Calu3 (cell line): ENCODE results near the gene NME3. TPM values are rescaled to one million over a fixed set of nuclear protein-coding genes. Genes with fewer than 3 reads are reported as not detected.

Experiments used
- BruUV-seq: library from RNA; stranded (reverse); fragments of 400-500 nt; replicated peaks from 2 replicates; lab custom pipeline; 2021; lab: Mats Ljungman, UMichigan
- CTCF ChIA-PET: fragments of 300-600 bp; sonication (Branson Sonifier 250); formaldehyde crosslinking; loops from one replicate; lab custom pipeline; 2022; ENCODE audit warnings: antibody characterized with exemption; lab: Charles Lee
- DNase-seq: peaks from one replicate; pipeline ENCODE4 v3.0.0; 2022
- H3K27ac Mint-ChIP-seq: one replicate; pipeline ENCODE4 v1.8.0; 2022; ENCODE audit warnings: mixed read lengths; ENCODE audit not compliant: unreplicated experiment
- H3K27me3 Mint-ChIP-seq: one replicate; pipeline ENCODE4 v1.8.0; 2022; ENCODE audit warnings: mixed read lengths; ENCODE audit not compliant: unreplicated experiment
- H3K36me3 Mint-ChIP-seq: one replicate; pipeline ENCODE4 v1.8.0; 2022; ENCODE audit warnings: mild to moderate bottlenecking, moderate library complexity, mixed read lengths; ENCODE audit not compliant: insufficient read depth, unreplicated experiment
- H3K4me1 Mint-ChIP-seq: one replicate; pipeline ENCODE4 v1.8.0; 2022; ENCODE audit warnings: mild to moderate bottlenecking, low read depth, mixed read lengths; ENCODE audit not compliant: unreplicated experiment
- H3K4me3 Mint-ChIP-seq: one replicate; pipeline ENCODE4 v1.8.0; 2022; ENCODE audit warnings: mild to moderate bottlenecking, low read depth, moderate library complexity, mixed read lengths; ENCODE audit not compliant: unreplicated experiment
- H3K9me3 Mint-ChIP-seq: one replicate; pipeline ENCODE4 v1.8.0; 2022; ENCODE audit warnings: low read depth, mixed read lengths; ENCODE audit not compliant: unreplicated experiment
- CTCF ChIP-seq: fragments of 200-600 bp; IDR thresholded peaks from one replicate; pipeline ENCODE4 v1.8.0; 2022; ENCODE audit warnings: antibody characterized with exemption; ENCODE audit not compliant: unreplicated experiment
- intact Hi-C: fragments of 100-400 bp; cut with micrococcal nuclease; formaldehyde crosslinking; loops from one replicate; pipeline ENCODE4 v1.10.0; 2022; ENCODE audit not compliant: unreplicated experiment
- total RNA-seq: library from RNA; stranded (reverse); gene quantifications from 2 replicates; pipeline ENCODE4 v1.2.3, GENCODE V29; 2022

NME3 gene
- total RNA-seq, 1 experiment from 2014 or later, result 64.3 TPM

- Mint-ChIP-seq H3K4me3 (no peak overlapping the region), H3K36me3 (peaks cover 67% of the 10 kb centered on the region), H3K27ac (no peak overlapping the region), H3K9me3 (no peaks in the 10 kb centered on the region), H3K4me1 (no peaks in the 10 kb centered on the region), H3K27me3 (no peaks in the 10 kb centered on the region)
- no peak for DNase-seq
- intact Hi-C loops, result no loop called here
- TF ChIP-seq CTCF, result no peak
- BruUV-seq, result no TSS peak
- CTCF ChIA-PET, result no interaction called here
Observed at GRCh38 chr16:1757714-1758461, 13.5 kb downstream of the NME3 start.

DNA sequence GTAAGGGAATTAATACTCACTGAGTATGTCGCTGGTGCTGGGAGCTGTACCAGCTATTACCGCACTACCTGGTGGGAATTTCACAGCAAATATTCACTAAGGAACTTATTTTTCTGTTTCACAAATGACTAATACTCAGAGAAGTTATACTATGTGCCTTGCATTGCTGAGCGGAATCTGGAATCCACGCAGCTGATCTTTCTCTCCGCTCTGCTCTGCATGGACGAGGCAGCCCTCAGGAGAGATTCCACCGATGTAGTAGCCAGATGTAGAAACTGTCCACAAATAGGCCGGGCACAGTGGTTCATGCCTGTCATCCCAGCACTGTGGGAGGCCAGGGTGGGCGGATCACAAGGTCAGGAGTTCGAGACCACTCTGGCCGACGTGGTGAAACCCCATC lies 17.1 kb downstream of the NME3 start:
- intact Hi-C loops, result no loop called here
- no peak for DNase-seq
- no TSS peak for BruUV-seq
- Mint-ChIP-seq H3K36me3 (peaks cover 49% of the 10 kb centered on the region), H3K27ac (no peak overlapping the region), H3K27me3 (no peaks in the 10 kb centered on the region), H3K4me1 (no peaks in the 10 kb centered on the region), H3K9me3 (no peaks in the 10 kb centered on the region), H3K4me3 (no peak overlapping the region)
- TF ChIP-seq CTCF, result no peak
- CTCF ChIA-PET, result interaction anchor here (0.9 kb wide), 1 partner anchor 31 kb away, joined by 5 read pairs; no protein-coding TSS in a partner anchor

DNA sequence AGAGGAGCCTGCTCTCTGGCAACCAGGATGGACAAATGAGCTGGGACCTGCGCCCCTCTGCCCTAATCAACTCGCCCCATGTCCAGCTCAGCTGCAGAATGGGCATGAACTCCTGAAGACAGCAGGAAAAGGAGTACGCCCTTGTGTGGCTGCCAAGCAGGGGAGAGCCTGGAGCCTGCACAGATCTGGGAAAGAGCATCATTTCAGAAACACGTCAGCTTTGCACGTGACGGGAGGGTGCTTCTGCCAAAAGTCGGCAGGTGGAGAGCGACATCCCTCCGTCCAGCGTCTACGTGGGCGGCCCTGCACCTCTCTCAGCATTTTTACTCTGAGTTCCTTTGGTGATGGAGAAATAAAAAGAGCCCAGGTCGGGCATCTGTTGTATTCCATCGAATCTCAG lies 18.5 kb downstream of the NME3 start:
- Mint-ChIP-seq H3K4me3 (no peak overlapping the region), H3K36me3 (peaks cover 47% of the 10 kb centered on the region), H3K27me3 (no peaks in the 10 kb centered on the region), H3K9me3 (no peaks in the 10 kb centered on the region), H3K4me1 (no peaks in the 10 kb centered on the region), H3K27ac (no peak overlapping the region)
- no peak for TF ChIP-seq CTCF
- intact Hi-C loops, result no loop called here
- CTCF ChIA-PET, result no interaction called here
- no peak for DNase-seq
- no TSS peak for BruUV-seq

DNA sequence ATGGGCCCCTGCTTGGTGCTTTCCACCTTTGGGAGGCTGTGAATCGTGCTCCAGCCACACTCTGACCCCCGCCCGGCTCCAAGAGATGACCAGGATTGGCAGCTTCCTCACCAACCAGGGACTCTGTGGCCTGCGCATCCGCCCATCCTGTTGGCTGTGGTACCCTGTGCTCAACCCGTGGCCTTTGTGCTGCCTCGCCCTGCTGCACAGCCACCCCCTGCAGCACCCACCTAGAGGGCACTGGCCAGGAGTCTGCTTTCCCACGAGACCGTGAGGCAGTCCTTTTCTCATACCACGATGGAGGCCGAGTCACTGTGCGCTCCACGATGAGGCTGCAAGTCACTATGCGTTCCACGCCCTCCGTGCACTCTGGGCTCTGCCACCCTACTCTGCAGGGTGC lies 19.4 kb downstream of the NME3 start:
- H3K4me3 Mint-ChIP-seq, result no peak overlapping the region
- no peaks in the 10 kb centered on the region for H3K9me3 Mint-ChIP-seq
- intact Hi-C loops, result no loop called here

More for the DNA sequence above, 19.4 kb downstream of the NME3 start:
- no peaks in the 10 kb centered on the region for H3K27me3 Mint-ChIP-seq
- H3K4me1 Mint-ChIP-seq, result no peaks in the 10 kb centered on the region
- no peak for TF ChIP-seq CTCF
- peaks cover 48% of the 10 kb centered on the region for H3K36me3 Mint-ChIP-seq
- CTCF ChIA-PET, result no interaction called here
- DNase-seq, result no peak
- no peak overlapping the region for H3K27ac Mint-ChIP-seq
- BruUV-seq, result no TSS peak
